Adrenal gland (tissue), 5 donors: Measurements from ENCODE around the gene RTEL1.

Source experiments
- CTCF ChIP-seq, 6 experiments: fragments of 450-650 bp in 4 of 6; fragments of 200-600 bp in 2 of 6; sonication (generic) in 1 of 6; IDR thresholded peaks; 1 replicate in 5 of 6; 2 replicates in 1 of 6; pipeline versions ENCODE4 v1.5.1 to v1.8.0; 2016 to 2021; ENCODE audit warnings: antibody characterized with exemption in 6 of 6, mild to moderate bottlenecking in 2 of 6, moderate library complexity in 1 of 6
- POLR2A ChIP-seq, 2 donors: fragments of 450-650 bp; IDR thresholded peaks; one replicate each; pipeline ENCODE4 v1.6.1; 2017; ENCODE audit warnings: antibody characterized with exemption in 2 of 2, mild to moderate bottlenecking in 2 of 2, moderate library complexity in 1 of 2
- donor health status: DM: no; HTN: no; CAD: no.

GRCh38 chr20:63664143-63664851 is 6.2 kb downstream of the RTEL1 start:
- TF ChIP-seq POLR2A (IDR thresholded peaks at IDR 0.05), result no peak
- no peak for TF ChIP-seq CTCF (IDR thresholded peaks at IDR 0.05)
